SK-N-SH (cell line): Measurements from ENCODE around the gene PBOV1. TPM values are rescaled to one million over a fixed set of nuclear protein-coding genes. Genes with fewer than 3 reads are reported as not detected.

ENCODE experiments used
- CTCF ChIA-PET: fragments of 300-600, 350-600 bp; formaldehyde crosslinking; extraction: SDS; loops from one replicate; lab custom pipeline; 2021; lab: Yijun Ruan, JAX
- POLR2A ChIA-PET: fragments of 350-600 bp; sonication (Branson Sonifier 250); formaldehyde crosslinking; extraction: SDS; loops from one replicate; lab custom pipeline; 2020; ENCODE audit warnings: antibody characterized with exemption, inconsistent platforms; lab: Yijun Ruan, JAX
- DNase-seq: peaks from one replicate; pipeline ENCODE4 v3.0.0; 2012
- H2AFZ ChIP-seq: fragments of 200-600 bp; sonication (generic); 2 replicates; pipeline ENCODE4 v1.8.1; 2016; ENCODE audit warnings: antibody characterized with exemption, mild to moderate bottlenecking, low read depth
- H3F3A ChIP-seq: fragments of 200-600 bp; sonication (generic); replicated peaks from 2 replicates; pipeline ENCODE3; 2016; ENCODE audit warnings: antibody characterized with exemption, mild to moderate bottlenecking; ENCODE audit not compliant: insufficient read depth
- H3K27ac ChIP-seq, 2 experiments: fragments of 200-500 bp in 1 of 2; fragments of 200-600 bp in 1 of 2; sonication (Bioruptor generic) in 1 of 2; sonication (generic), shearing (Covaris generic) in 1 of 2; 2 replicates each; pipeline versions ENCODE4 v1.5.1 to v1.6.1; 2014 to 2016; ENCODE audit warnings: low read depth in 2 of 2, inconsistent platforms in 1 of 2, low read length in 1 of 2, mild to moderate bottlenecking in 1 of 2, mixed read lengths in 1 of 2
- H3K27me3 ChIP-seq: fragments of 200-600 bp; sonication (generic), shearing (Covaris generic); 2 replicates; pipeline ENCODE4 v1.6.1; 2016; ENCODE audit warnings: mixed run types; ENCODE audit not compliant: insufficient read depth
- H3K36me3 ChIP-seq, 2 experiments: fragments of 200-500 bp in 1 of 2; fragments of 200-600 bp in 1 of 2; sonication (Bioruptor generic) in 1 of 2; sonication (generic) in 1 of 2; replicated peaks in 1 of 2; 2 replicates each; pipeline versions ENCODE3 to v1.5.1; 2014 to 2016; ENCODE audit warnings: low read length in 1 of 2, mild to moderate bottlenecking in 1 of 2; ENCODE audit not compliant: insufficient read depth in 2 of 2, control insufficient read depth in 1 of 2
- H3K4me1 ChIP-seq, 2 experiments: fragments of 200-500 bp in 1 of 2; fragments of 200-600 bp in 1 of 2; sonication (Bioruptor generic) in 1 of 2; sonication (generic), shearing (Covaris generic) in 1 of 2; 2 replicates each; pipeline versions ENCODE4 v1.5.1 to v1.6.1; 2014 to 2016; ENCODE audit warnings: low read depth in 1 of 2, low read length in 1 of 2, mixed run types in 1 of 2; ENCODE audit not compliant: insufficient read depth in 2 of 2, control insufficient read depth in 1 of 2
- H3K4me2 ChIP-seq: fragments of 200-600 bp; sonication (generic), shearing (Covaris generic); 2 replicates; pipeline ENCODE4 v1.6.1; 2017; ENCODE audit warnings: mixed run types
- H3K4me3 ChIP-seq, 2 experiments: fragments of 200-500 bp in 1 of 2; fragments of 200-600 bp in 1 of 2; sonication (Bioruptor generic) in 1 of 2; sonication (generic), shearing (Covaris generic) in 1 of 2; 2 replicates each; pipeline versions ENCODE4 v1.5.1 to v1.8.1; 2014 to 2016; ENCODE audit warnings: low read depth in 2 of 2, inconsistent platforms in 1 of 2, low read length in 1 of 2, mild to moderate bottlenecking in 1 of 2, mixed read lengths in 1 of 2, moderate library complexity in 1 of 2
- H3K79me2 ChIP-seq: fragments of 200-600 bp; sonication (generic); 2 replicates; pipeline ENCODE4 v1.8.1; 2017; ENCODE audit warnings: mild to moderate bottlenecking; ENCODE audit not compliant: insufficient read depth
- H3K9ac ChIP-seq: fragments of 200-600 bp; sonication (generic); 2 replicates; pipeline ENCODE4 v1.6.1; 2017; ENCODE audit warnings: mixed run types
- H3K9me2 ChIP-seq: fragments of 200-600 bp; sonication (generic); 2 replicates; pipeline ENCODE4 v1.6.1; 2017; ENCODE audit warnings: mixed run types
- H3K9me3 ChIP-seq: fragments of 200-600 bp; sonication (generic); 2 replicates; pipeline ENCODE4 v1.6.1; 2017; ENCODE audit warnings: mixed run types, mild to moderate bottlenecking, moderate library complexity
- H4K20me1 ChIP-seq: fragments of 200-600 bp; sonication (generic); 2 replicates; pipeline ENCODE4 v1.6.1; 2017; ENCODE audit warnings: mild to moderate bottlenecking, mixed run types; ENCODE audit not compliant: insufficient read depth
- CHD2 ChIP-seq: fragments of 150-350 bp; IDR thresholded peaks from 2 replicates; pipeline ENCODE4 v1.6.1; 2018; ENCODE audit warnings: low read length; ENCODE audit not compliant: partially characterized antibody
- CTCF ChIP-seq: fragments of 200-600 bp; sonication (generic); IDR thresholded peaks from 2 replicates; pipeline ENCODE4 v1.6.1; 2017; ENCODE audit warnings: antibody characterized with exemption, mild to moderate bottlenecking, moderate library complexity
- FOSL2 ChIP-seq: IDR thresholded peaks from 2 replicates; pipeline ENCODE4 v1.4.0; 2012; ENCODE audit warnings: low read depth, mild to moderate bottlenecking, moderate library complexity, borderline replicate concordance
- GATA2 ChIP-seq: sonication (generic); formaldehyde crosslinking; IDR thresholded peaks from 2 replicates; pipeline ENCODE4 v1.5.0; 2020; ENCODE audit warnings: mild to moderate bottlenecking, missing genetic modification reagents
- JUND ChIP-seq: IDR thresholded peaks from 2 replicates; pipeline ENCODE4 v1.4.0; 2012
- MAX ChIP-seq: IDR thresholded peaks from 2 replicates; pipeline ENCODE4 v1.4.0; 2012; ENCODE audit warnings: low read depth
- NFIC ChIP-seq: IDR thresholded peaks from 2 replicates; pipeline ENCODE4 v1.4.0; 2012; ENCODE audit warnings: borderline replicate concordance
- POLR2AphosphoS5 ChIP-seq: IDR thresholded peaks from 2 replicates; pipeline ENCODE4 v1.6.1; 2012; ENCODE audit warnings: low read depth, low read length
- RFX5 ChIP-seq: IDR thresholded peaks from 2 replicates; pipeline ENCODE4 v1.6.1; 2012; ENCODE audit warnings: mild to moderate bottlenecking, improper control_type of control experiment, low read length
- RXRA ChIP-seq: IDR thresholded peaks from 2 replicates; pipeline ENCODE4 v1.4.0; 2012; ENCODE audit warnings: low read depth, mild to moderate bottlenecking, borderline replicate concordance
- TAF1 ChIP-seq: IDR thresholded peaks from 2 replicates; pipeline ENCODE4 v1.6.1; 2012; ENCODE audit warnings: low read depth, mild to moderate bottlenecking, low read length, moderate library complexity, borderline replicate concordance
- TEAD4 ChIP-seq: IDR thresholded peaks from 2 replicates; pipeline ENCODE4 v1.4.0; 2012; ENCODE audit warnings: mild to moderate bottlenecking, borderline replicate concordance; ENCODE audit not compliant: insufficient read depth
- USF1 ChIP-seq: IDR thresholded peaks from 2 replicates; pipeline ENCODE4 v1.4.0; 2012; ENCODE audit warnings: low read depth, borderline replicate concordance
- ZBTB33 ChIP-seq: IDR thresholded peaks from 2 replicates; pipeline ENCODE4 v1.4.0; 2012; ENCODE audit warnings: low read depth, borderline replicate concordance
- WGBS: methylation state at CpG from one replicate; pipeline ENCODE4 v1.1.6; 2017; ENCODE audit warnings: low lambda C conversion rate; 5-methylcytosine and 5-hydroxymethylcytosine counted together
- polyA plus RNA-seq, 3 experiments: library from polyadenylated mRNA; depleted of rRNA; stranded (reverse); fragments of >200 nt; gene quantifications; 2 replicates each; pipeline ENCODE4 v1.2.3, GENCODE V29; 2012

Gene PBOV1
- polyA plus RNA-seq, 1 of the 3 experiments (the other 2 are of a cell fraction), result not detected

- no peaks in the 10 kb centered on the region for H3K36me3 ChIP-seq
- no peak for TF ChIP-seq RFX5
- TF ChIP-seq RXRA, result no peak
- TF ChIP-seq JUND, result no peak
- no peak for TF ChIP-seq POLR2AphosphoS5
- TF ChIP-seq CHD2, result no peak
- no peak for TF ChIP-seq TEAD4
- TF ChIP-seq NFIC, result no peak
- no peak for TF ChIP-seq MAX
- TF ChIP-seq TAF1, result no peak
- no peak for TF ChIP-seq USF1
- TF ChIP-seq FOSL2, result no peak
- TF ChIP-seq ZBTB33, result no peak
- TF ChIP-seq GATA2, result no peak
- TF ChIP-seq, all 33 proteins: peak for 0
- ChIA-PET POLR2A (no interaction called here), CTCF (no interaction called here)
- no peaks in the 10 kb centered on the region for H4K20me1 ChIP-seq
- DNase-seq, result no peak
- H3K79me2 ChIP-seq, result no peaks in the 10 kb centered on the region
- no peak overlapping the region for H3K9ac ChIP-seq
- no peaks in the 10 kb centered on the region for H3F3A ChIP-seq
- H3K9me3 ChIP-seq, result no peaks in the 10 kb centered on the region
- H3K27ac ChIP-seq, result no peak overlapping the region
- H3K9me2 ChIP-seq, result no peaks in the 10 kb centered on the region
- no peak overlapping the region for H3K4me3 ChIP-seq
- no peaks in the 10 kb centered on the region for H3K4me1 ChIP-seq
- no peak overlapping the region for H2AFZ ChIP-seq
- no peak overlapping the region for H3K4me2 ChIP-seq
- no peaks in the 10 kb centered on the region for H3K27me3 ChIP-seq
Measured at GRCh38 chr6:138264372-138264880, 46.1 kb upstream of the PBOV1 start.

GRCh38 chr6:138263963-138264362 lies 45.7 kb upstream of the PBOV1 start:
- no peaks in the 10 kb centered on the region for H3K36me3 ChIP-seq
- H3K9ac ChIP-seq, result no peak overlapping the region
- no peak for DNase-seq
- no peak overlapping the region for H3K27ac ChIP-seq
- no peaks in the 10 kb centered on the region for H3F3A ChIP-seq
- H3K4me1 ChIP-seq, result no peaks in the 10 kb centered on the region
- CTCF ChIA-PET, result no interaction called here
- no peaks in the 10 kb centered on the region for H4K20me1 ChIP-seq
- POLR2A ChIA-PET, result no interaction called here
- no peaks in the 10 kb centered on the region for H3K9me3 ChIP-seq
- no peaks in the 10 kb centered on the region for H3K27me3 ChIP-seq
- no peak overlapping the region for H3K4me3 ChIP-seq
- TF ChIP-seq CTCF, result no peak
- 15% methylated on average over 4 of the region's 4 CpGs for WGBS
- no peaks in the 10 kb centered on the region for H3K79me2 ChIP-seq
- H2AFZ ChIP-seq, result no peak overlapping the region
- H3K9me2 ChIP-seq, result no peaks in the 10 kb centered on the region
- no peak overlapping the region for H3K4me2 ChIP-seq
